Coronary artery (tissue), 2 donors: ENCODE measurements around the gene SETSIP.
A peak's percentile ranks its signal among the peaks of the same experiment; 100 is the strongest.
"Not testable (repeated sequence)": the region's sequence is repeated elsewhere in the genome, so short reads cannot be mapped to it uniquely, and the experiment has no call there.

ENCODE experiments used
- DNase-seq: peaks from one replicate; pipeline ENCODE4 v3.0.0-alpha.2; 2017; ENCODE audit warnings: low spot score
- H3K27ac ChIP-seq, 2 donors: fragments of 200-600 bp; sonication (generic); one replicate each; pipeline ENCODE4 v1.5.1; 2016 to 2019
- H3K4me3 ChIP-seq: fragments of 200-600 bp; sonication (generic); 2 replicates; pipeline ENCODE4 v1.5.1; 2016; ENCODE audit warnings: mild to moderate bottlenecking, moderate library complexity
- TF ChIP-seq, protein P1 (sequence below): fragments of 200-600 bp; sonication (generic); IDR thresholded peaks from one replicate; pipeline ENCODE4 v1.5.1; 2019; ENCODE audit warnings: antibody characterized with exemption

SETSIP gene

DNA sequence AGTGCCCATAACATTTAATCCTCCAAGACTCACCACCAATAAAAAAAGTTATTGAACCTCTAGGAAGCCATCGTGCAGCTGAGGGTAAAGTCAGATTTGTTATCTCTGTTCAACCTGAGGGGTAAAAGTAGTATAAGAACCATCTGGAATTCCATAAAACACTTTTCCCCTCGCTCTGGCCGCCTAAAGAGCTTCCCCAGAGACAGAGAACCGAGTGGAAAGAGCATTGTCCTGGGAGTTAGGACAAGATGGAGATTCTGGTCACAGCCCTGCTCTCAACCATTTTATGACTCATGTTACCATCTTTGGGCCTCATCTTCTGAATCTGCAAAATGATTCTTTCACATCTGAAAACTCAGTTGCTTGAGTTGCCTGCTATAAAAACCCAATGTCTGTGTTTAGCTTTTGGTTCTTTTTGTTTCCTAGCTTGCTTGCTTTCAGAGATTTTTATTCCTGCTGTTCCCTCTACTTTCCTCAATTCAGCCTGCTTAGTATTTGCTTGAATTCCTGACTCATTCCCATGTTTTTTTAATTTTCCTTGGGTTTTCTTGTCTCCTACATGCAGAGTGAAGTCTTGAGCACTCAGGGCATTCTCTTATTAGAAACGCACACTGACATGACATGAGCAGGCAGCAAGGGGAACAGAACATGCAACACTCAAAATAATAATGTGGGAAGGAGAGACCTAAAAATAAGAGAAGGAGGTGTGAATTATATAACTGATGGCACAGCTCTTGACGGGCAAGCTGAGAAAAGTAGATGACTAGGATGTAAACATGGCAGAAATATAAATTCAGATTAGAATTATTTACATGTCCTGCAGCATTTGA is 43.7 kb downstream of the SETSIP start:
- Histone ChIP-seq H3K4me3 (no peak overlapping the region), H3K27ac (no peak overlapping the region)
- TF ChIP-seq, protein P1, sequence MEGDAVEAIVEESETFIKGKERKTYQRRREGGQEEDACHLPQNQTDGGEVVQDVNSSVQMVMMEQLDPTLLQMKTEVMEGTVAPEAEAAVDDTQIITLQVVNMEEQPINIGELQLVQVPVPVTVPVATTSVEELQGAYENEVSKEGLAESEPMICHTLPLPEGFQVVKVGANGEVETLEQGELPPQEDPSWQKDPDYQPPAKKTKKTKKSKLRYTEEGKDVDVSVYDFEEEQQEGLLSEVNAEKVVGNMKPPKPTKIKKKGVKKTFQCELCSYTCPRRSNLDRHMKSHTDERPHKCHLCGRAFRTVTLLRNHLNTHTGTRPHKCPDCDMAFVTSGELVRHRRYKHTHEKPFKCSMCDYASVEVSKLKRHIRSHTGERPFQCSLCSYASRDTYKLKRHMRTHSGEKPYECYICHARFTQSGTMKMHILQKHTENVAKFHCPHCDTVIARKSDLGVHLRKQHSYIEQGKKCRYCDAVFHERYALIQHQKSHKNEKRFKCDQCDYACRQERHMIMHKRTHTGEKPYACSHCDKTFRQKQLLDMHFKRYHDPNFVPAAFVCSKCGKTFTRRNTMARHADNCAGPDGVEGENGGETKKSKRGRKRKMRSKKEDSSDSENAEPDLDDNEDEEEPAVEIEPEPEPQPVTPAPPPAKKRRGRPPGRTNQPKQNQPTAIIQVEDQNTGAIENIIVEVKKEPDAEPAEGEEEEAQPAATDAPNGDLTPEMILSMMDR, result no peak
- no peak for DNase-seq

DNA sequence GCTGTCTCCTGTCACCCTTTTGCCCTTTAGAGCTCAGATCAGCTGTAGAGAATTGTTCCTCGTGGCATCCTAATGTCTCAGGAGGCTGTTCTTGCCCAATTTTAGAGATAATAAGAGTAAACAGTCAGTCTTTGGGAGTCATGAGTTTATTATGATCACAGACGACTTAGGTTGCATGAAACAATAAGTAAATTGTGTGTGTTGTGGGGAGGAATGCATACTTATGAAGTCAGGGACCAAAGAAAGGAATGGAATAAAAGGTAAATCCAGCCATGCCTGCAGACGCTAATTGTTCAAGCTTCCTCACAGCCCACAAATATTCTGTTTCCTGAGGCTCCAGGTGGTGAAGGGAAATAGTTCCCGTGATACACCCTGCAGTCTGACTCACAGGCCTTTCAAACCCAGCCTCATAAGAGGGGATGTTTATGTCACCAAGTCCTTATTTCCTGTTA is 44.5 kb downstream of the SETSIP start:
- TF ChIP-seq, protein P1, result no peak
- H3K4me3 ChIP-seq, result peak overlapping the region; percentile 70
- DNase-seq, result no peak
- H3K27ac ChIP-seq, result no peak overlapping the region

DNA sequence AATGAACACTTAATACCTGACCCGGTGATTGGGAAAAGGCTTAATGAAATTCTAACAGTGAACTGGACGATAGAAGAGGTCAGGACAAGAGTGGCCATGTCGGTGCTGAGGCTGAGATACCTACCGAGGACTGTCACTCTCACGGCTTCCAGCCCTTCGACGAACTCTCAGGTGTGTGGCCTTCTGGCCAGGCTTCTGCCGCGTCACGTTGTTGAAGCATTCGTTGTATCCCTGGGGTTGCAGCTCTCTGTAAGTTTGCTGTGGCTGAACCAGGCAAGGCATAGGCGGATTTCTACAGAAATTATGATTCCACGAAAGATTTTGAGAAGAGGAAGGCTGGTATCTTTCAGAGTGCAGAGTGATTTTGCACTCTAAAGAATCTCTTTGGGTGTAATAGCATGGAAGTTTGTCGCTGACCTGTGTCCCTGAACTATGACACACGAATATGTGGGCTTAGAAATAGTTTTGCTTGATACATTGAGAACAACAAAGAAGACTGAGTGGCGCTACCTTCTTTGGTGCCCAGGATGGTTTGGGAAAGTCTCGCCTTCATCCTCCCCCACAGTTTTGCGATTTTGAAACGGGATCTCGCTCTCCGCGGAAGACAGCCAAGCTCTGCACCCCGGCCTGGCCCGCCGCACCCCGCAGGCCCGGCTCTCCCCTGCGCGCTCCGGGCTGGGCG is 45.8 kb downstream of the SETSIP start:
- Histone ChIP-seq H3K4me3 (peak overlapping the region; percentile 70), H3K27ac (no peak overlapping the region)
- TF ChIP-seq, protein P1, result no peak
- DNase-seq, result no peak

DNA sequence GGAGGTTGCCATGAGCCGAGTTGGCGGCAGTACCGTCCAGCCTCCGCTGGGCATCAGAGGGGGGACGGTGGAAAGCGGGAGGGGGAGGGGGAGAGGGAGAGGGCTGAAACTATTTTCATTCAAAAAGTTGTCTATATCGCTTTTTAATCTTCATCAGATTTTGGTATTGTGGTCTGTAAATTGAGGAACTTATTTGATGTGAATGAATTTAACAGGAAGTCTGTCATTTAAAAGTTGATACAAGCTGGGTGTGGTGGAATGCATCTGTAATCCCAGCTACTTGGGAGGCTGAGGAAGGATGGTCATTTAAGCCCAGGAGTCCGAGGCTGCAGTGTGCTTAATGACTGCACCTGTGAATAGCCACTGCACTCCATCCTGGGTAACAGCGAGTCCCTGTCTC is 48.4 kb downstream of the SETSIP start:
- Histone ChIP-seq H3K27ac (no peak overlapping the region), H3K4me3 (no peak overlapping the region)
- DNase-seq, result no peak
- TF ChIP-seq, protein P1, result no peak

DNA sequence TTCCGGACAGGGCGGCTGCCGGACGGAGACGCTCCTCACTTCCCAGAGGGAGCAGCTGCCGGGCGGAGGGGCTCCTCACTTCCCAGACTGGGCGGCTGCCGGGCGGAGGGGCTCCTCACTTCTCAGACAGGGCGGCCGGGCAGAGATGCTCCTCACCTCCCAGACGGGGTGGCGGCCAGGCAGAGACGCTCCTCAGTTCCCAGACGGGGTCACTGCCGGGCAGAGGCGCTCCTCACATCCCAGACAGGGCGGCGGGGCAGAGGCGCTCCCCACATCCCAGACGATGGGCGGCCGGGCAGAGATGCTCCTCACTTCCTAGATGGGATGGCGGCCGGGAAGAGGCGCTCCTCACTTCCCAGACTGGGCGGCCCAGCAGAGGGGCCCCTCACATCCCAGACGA is 49.2 kb downstream of the SETSIP start:
- H3K27ac ChIP-seq, DNase-seq, H3K4me3 ChIP-seq: not testable (repeated sequence)
